ENCODE results near the gene CNOT1.

CNOT1 gene

GRCh38 chr16:58518083-58518979 is 111.3 kb downstream of the CNOT1 start:
- DNase-seq (ENCODE audit: low read depth) = no peak

- DNase-seq (ENCODE audit: low read depth) = no peak
Observed at GRCh38 chr16:58516768-58517107, 112.9 kb downstream of the CNOT1 start.

GRCh38 chr16:58515871-58516767 is 113.5 kb downstream of the CNOT1 start:
- DNase-seq (ENCODE audit: low read depth) = peak; percentile 8

GRCh38 chr16:58515125-58515870 is 114.3 kb downstream of the CNOT1 start, which contains the start of gene SETD6:
SETD6 (plus strand) TSS chr16:58515517; CDS start chr16:58515538, 21 bp downstream.
- peak; percentile 94 for DNase-seq (ENCODE audit: low read depth)

- DNase-seq (ENCODE audit: low read depth) = peak; percentile 12
Observed at GRCh38 chr16:58513874-58514273, 115.8 kb downstream of the CNOT1 start.

GRCh38 chr16:58511933-58512815 is 117.5 kb downstream of the CNOT1 start:
- DNase-seq (ENCODE audit: low read depth) = peak; percentile 56

GRCh38 chr16:58510776-58511628 is 118.6 kb downstream of the CNOT1 start:
- no peak for DNase-seq (ENCODE audit: low read depth)

- DNase-seq (ENCODE audit: low read depth) = no peak
Observed at GRCh38 chr16:58510097-58510775, 119.4 kb downstream of the CNOT1 start.

- DNase-seq (ENCODE audit: low read depth) = no peak
Observed at GRCh38 chr16:58509256-58510096, 120.2 kb downstream of the CNOT1 start.

- DNase-seq (ENCODE audit: low read depth) = no peak
Observed at GRCh38 chr16:58508671-58509251, 120.9 kb downstream of the CNOT1 start.

- DNase-seq (ENCODE audit: low read depth) = no peak
Observed at GRCh38 chr16:58507963-58508670, 121.5 kb downstream of the CNOT1 start.

- DNase-seq (ENCODE audit: low read depth) = no peak
Observed at GRCh38 chr16:58507195-58507962, 122.2 kb downstream of the CNOT1 start.

GRCh38 chr16:58506241-58507194 is 123.1 kb downstream of the CNOT1 start:
- no peak for DNase-seq (ENCODE audit: low read depth)

GRCh38 chr16:58503863-58504688 is 125.5 kb downstream of the CNOT1 start:
- DNase-seq (ENCODE audit: low read depth) = no peak
